Measurements from ENCODE around the gene TUBGCP6.

DNA sequence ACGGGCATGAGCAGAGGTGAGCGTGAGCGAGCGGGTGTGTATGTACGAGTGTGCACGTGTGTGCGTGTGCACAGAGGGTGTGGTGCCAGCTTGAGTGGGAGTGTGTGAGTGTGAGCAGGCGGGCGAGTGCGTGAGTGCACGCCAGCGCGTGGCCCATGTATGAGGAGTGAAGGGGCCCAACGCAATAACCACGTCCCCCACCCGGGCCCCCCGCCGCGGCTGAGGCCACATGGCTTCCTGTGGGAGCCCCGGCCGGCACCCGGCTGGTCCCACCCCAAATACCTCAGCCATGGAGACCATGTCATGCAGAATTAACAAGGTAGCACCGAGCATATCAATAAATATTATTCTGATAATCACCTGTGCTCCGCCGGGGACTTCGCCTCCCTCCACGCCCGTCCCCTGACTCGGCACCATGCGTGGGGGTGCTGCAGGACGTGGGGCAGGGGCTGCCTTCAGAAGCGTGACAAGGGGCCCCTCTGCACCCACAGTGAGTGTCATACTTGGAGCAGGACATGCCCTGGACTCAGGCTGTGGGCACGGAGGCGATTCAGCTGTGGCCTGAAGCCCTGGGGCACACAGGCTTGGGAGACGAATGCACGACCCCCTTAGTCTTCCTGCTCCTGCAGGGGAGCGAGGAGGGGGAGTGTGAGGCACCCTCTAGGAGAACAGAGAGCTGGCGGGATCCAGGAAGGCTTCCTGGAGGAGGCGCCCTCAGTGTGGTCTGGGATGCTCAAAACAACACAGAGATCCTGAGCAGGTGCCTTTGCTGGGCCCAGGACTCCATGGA, 64.7 kb downstream of the TUBGCP6 start:
- TF ChIP-seq, protein P1, sequence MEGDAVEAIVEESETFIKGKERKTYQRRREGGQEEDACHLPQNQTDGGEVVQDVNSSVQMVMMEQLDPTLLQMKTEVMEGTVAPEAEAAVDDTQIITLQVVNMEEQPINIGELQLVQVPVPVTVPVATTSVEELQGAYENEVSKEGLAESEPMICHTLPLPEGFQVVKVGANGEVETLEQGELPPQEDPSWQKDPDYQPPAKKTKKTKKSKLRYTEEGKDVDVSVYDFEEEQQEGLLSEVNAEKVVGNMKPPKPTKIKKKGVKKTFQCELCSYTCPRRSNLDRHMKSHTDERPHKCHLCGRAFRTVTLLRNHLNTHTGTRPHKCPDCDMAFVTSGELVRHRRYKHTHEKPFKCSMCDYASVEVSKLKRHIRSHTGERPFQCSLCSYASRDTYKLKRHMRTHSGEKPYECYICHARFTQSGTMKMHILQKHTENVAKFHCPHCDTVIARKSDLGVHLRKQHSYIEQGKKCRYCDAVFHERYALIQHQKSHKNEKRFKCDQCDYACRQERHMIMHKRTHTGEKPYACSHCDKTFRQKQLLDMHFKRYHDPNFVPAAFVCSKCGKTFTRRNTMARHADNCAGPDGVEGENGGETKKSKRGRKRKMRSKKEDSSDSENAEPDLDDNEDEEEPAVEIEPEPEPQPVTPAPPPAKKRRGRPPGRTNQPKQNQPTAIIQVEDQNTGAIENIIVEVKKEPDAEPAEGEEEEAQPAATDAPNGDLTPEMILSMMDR (IDR thresholded peaks at IDR 0.05 in 4 of 5, conservative IDR thresholded peaks at IDR 0.05 in 1 of 5): no peak
- no peak for TF ChIP-seq POLR2A (IDR thresholded peaks at IDR 0.05)

Data from gastrocnemius medialis (tissue), 4 donors.